K562 (cell line): Measurements from ENCODE around the gene HSD17B11. TPM values are rescaled to one million over a fixed set of nuclear protein-coding genes. Genes with fewer than 3 reads are reported as not detected.

ENCODE experiments used
- ATAC-seq: fragments of 200-7000 bp; cut with Tn5 transposase; 3 replicates; pipeline ENCODE4 v1.9.1; 2020; ENCODE audit warnings: moderate library complexity
- BruUV-seq: library from RNA; stranded (reverse); fragments of 400-500 nt; replicated peaks from 2 replicates; lab custom pipeline; 2021; lab: Mats Ljungman, UMichigan
- CTCF ChIA-PET: fragments of 300-600 bp; formaldehyde crosslinking; extraction: SDS; loops from one replicate; lab custom pipeline; 2021; ENCODE audit warnings: low intra/inter-chr PET ratio; lab: Yijun Ruan, JAX
- POLR2A ChIA-PET: fragments of 300-600, 350-650 bp; sonication (Branson Sonifier 250); formaldehyde crosslinking; extraction: SDS; loops from one replicate; lab custom pipeline; 2021; ENCODE audit warnings: antibody characterized with exemption, inconsistent platforms; lab: Yijun Ruan, JAX
- DNase-seq, 4 experiments: peaks; one replicate each; pipeline versions ENCODE4 v3.0.0 to v3.0.0-alpha.2; 2011 to 2018; ENCODE audit warnings: low spot score in 3 of 4, mixed read lengths in 3 of 4; ENCODE audit errors: extremely low read depth in 1 of 4
- FAIRE-seq: peaks from 2 replicates; lab custom pipeline; 2011; peaks lifted over from hg19 to GRCh38; lab: Jason Lieb, UNC
- H2AFZ ChIP-seq: 2 replicates; pipeline ENCODE4 v1.6.0; 2011; ENCODE audit warnings: low read depth, low read length, control low read depth, inconsistent platforms
- H3K27ac ChIP-seq: fragments of 200-600 bp; 3 replicates; pipeline ENCODE4 v1.8.0; 2011; ENCODE audit warnings: low read depth, mild to moderate bottlenecking, control low read depth, inconsistent platforms, low read length, moderate library complexity, mixed read lengths; ENCODE audit errors: extremely low read depth
- H3K27me3 ChIP-seq, 2 experiments: fragments of 300-600 bp in 1 of 2; 2 replicates in 1 of 2; 3 replicates in 1 of 2; pipeline versions ENCODE4 v1.6.0 to v1.8.0; 2011; ENCODE audit warnings: inconsistent platforms in 2 of 2, low read length in 2 of 2, mild to moderate bottlenecking in 1 of 2, mixed read lengths in 1 of 2, moderate library complexity in 1 of 2; ENCODE audit not compliant: control insufficient read depth in 2 of 2, insufficient read depth in 2 of 2
- H3K36me3 ChIP-seq: fragments of 300-600 bp; 3 replicates; pipeline ENCODE4 v1.8.0; 2011; ENCODE audit warnings: mild to moderate bottlenecking, low read length, inconsistent platforms; ENCODE audit not compliant: control insufficient read depth, insufficient read depth
- H3K4me1 ChIP-seq, 2 experiments: fragments of 200-600 bp in 1 of 2; replicated peaks in 1 of 2; 2 replicates in 1 of 2; 3 replicates in 1 of 2; pipeline versions ENCODE4 v1.5.1 to v1.8.0; 2011; ENCODE audit warnings: inconsistent platforms in 2 of 2, low read length in 2 of 2, mild to moderate bottlenecking in 1 of 2, mixed read lengths in 1 of 2, moderate library complexity in 1 of 2; ENCODE audit not compliant: control insufficient read depth in 2 of 2, insufficient read depth in 2 of 2
- H3K4me2 ChIP-seq: 2 replicates; pipeline ENCODE4 v1.6.1; 2011; ENCODE audit warnings: low read length, control low read depth, inconsistent platforms, mixed read lengths; ENCODE audit not compliant: insufficient read depth
- H3K4me3 ChIP-seq: fragments of 200-600 bp; sonication (generic), shearing (Covaris generic); 2 replicates; pipeline ENCODE4 v1.5.1; 2016; ENCODE audit warnings: control low read depth, inconsistent platforms
- H3K79me2 ChIP-seq: fragments of 200-600 bp; 3 replicates; pipeline ENCODE4 v1.8.0; 2011; ENCODE audit warnings: low read length, inconsistent platforms; ENCODE audit not compliant: control insufficient read depth, insufficient read depth
- H3K9ac ChIP-seq, 2 experiments: 2 replicates each; pipeline versions ENCODE4 v1.6.0 to v1.6.1; 2011; ENCODE audit warnings: low read depth in 2 of 2, low read length in 2 of 2, control low read depth in 1 of 2, inconsistent platforms in 1 of 2, mild to moderate bottlenecking in 1 of 2, mixed read lengths in 1 of 2; ENCODE audit not compliant: insufficient read depth in 1 of 2
- H3K9me1 ChIP-seq: one replicate; pipeline ENCODE4 v1.6.0; 2011; ENCODE audit warnings: inconsistent platforms, mild to moderate bottlenecking, low read length, moderate library complexity; ENCODE audit not compliant: control insufficient read depth, insufficient read depth
- H3K9me3 ChIP-seq: replicated peaks from 2 replicates; pipeline ENCODE4 v1.5.1; 2011; ENCODE audit warnings: low read depth, low read length, inconsistent platforms; ENCODE audit not compliant: control insufficient read depth, insufficient read depth
- H4K20me1 ChIP-seq: replicated peaks from 2 replicates; pipeline ENCODE4 v1.6.1; 2011; ENCODE audit warnings: low read length, inconsistent platforms, mixed read lengths; ENCODE audit not compliant: control insufficient read depth, insufficient read depth
- CBFA2T3 ChIP-seq: fragments of 450-650 bp; IDR thresholded peaks from 2 replicates; pipeline ENCODE4 v1.6.1; 2017
- ELF2 ChIP-seq: fragments of 250-450 bp; sonication (Bioruptor Pico); IDR thresholded peaks from 2 replicates; pipeline ENCODE4 v1.5.0; 2021; ENCODE audit warnings: mild to moderate bottlenecking
- ILK ChIP-seq: fragments of 450-650 bp; IDR thresholded peaks from 2 replicates; pipeline ENCODE4 v1.6.1; 2016; ENCODE audit warnings: missing genetic modification characterization, low read depth, mild to moderate bottlenecking, missing compliant biosample characterization, moderate library complexity, borderline replicate concordance
- MECOM ChIP-seq: fragments of 250-450 bp; sonication (Bioruptor Pico); IDR thresholded peaks from 2 replicates; pipeline ENCODE4 v1.8.0; 2022; ENCODE audit warnings: inconsistent platforms
- RAD51 ChIP-seq: fragments of 450-650 bp; IDR thresholded peaks from 2 replicates; pipeline ENCODE4 v1.7.1; 2016; ENCODE audit warnings: low read depth, mild to moderate bottlenecking, borderline replicate concordance
- RCOR1 ChIP-seq, 2 experiments: IDR thresholded peaks; 2 replicates each; pipeline ENCODE4 v1.6.1; 2012; ENCODE audit warnings: low read depth in 2 of 2, low read length in 2 of 2, borderline replicate concordance in 1 of 2, improper control_type of control experiment in 1 of 2
- SNIP1 ChIP-seq: fragments of 450-650 bp; IDR thresholded peaks from 2 replicates; pipeline ENCODE4 v1.7.1; 2017; ENCODE audit warnings: low read depth, mild to moderate bottlenecking
- SRSF9 ChIP-seq: fragments of 200-400 bp; formaldehyde crosslinking; IDR thresholded peaks from 2 replicates; pipeline ENCODE4 v1.6.1; 2017; ENCODE audit warnings: low read depth, low read length, borderline replicate concordance
- TAF15 ChIP-seq: fragments of 200-400 bp; formaldehyde crosslinking; IDR thresholded peaks from 2 replicates; pipeline ENCODE4 v1.6.1; 2017; ENCODE audit warnings: mild to moderate bottlenecking, low read depth, low read length, moderate library complexity
- TCFL5 ChIP-seq: fragments of 250-450 bp; sonication (Bioruptor Pico); conservative IDR thresholded peaks from 2 replicates; pipeline ENCODE4 v1.6.1; 2021; ENCODE audit warnings: mild to moderate bottlenecking, moderate library complexity, matching md5 sums
- TGIF2 ChIP-seq: sonication (generic); formaldehyde crosslinking; IDR thresholded peaks from 2 replicates; pipeline ENCODE4 v1.8.1; 2022; ENCODE audit warnings: mild to moderate bottlenecking, missing genetic modification reagents, moderate library complexity
- ZNF217 ChIP-seq: sonication (generic); formaldehyde crosslinking; IDR thresholded peaks from 2 replicates; pipeline ENCODE4 v1.8.0; 2022; ENCODE audit warnings: mild to moderate bottlenecking, missing genetic modification reagents
- ZNF764 ChIP-seq: fragments of 250-450 bp; sonication (Bioruptor Pico); IDR thresholded peaks from 2 replicates; pipeline ENCODE4 v1.4.0; 2020; ENCODE audit warnings: low read depth, mild to moderate bottlenecking, moderate library complexity
- WGBS: fragments of 100-300 bp; shearing (Covaris generic); methylation state at CpG from one replicate; pipeline ENCODE4 v1.1.6; 2016; ENCODE audit warnings: low coverage, mixed read lengths; ENCODE audit not compliant: insufficient coverage; ENCODE audit errors: missing lambda C conversion rate; 5-methylcytosine and 5-hydroxymethylcytosine counted together
- in situ Hi-C: fragments of 300-500 bp; cut with MboI; formaldehyde crosslinking; loops from 4 replicates; pipeline ENCODE4 v1.15.0; 2018; ENCODE audit warnings: inconsistent platforms, mixed read lengths
- intact Hi-C: fragments of 100-400 bp; cut with micrococcal nuclease; formaldehyde crosslinking; loops from 2 replicates; pipeline ENCODE4 v1.14.2; 2022
- polyA plus RNA-seq, 8 experiments: library from polyadenylated mRNA; depleted of rRNA in 4 of 8; stranded (reverse) in 5 of 8; unstranded in 3 of 8; fragments of >200 nt; fragmentation: Nextera tagmentation in 2 of 8; fragmentation: Illumina TruSeq in 1 of 8; extraction: Ambion mirVana in 2 of 8; extraction: Trizol in 1 of 8; gene quantifications; 2 replicates each; pipeline versions ENCODE4 v1.2.1 to v1.2.3, GENCODE V29; 2011 to 2014; ENCODE audit warnings: inconsistent platforms in 1 of 8, missing spikeins in 1 of 8
- total RNA-seq, 7 experiments: library from RNA; depleted of rRNA in 6 of 7; stranded (reverse); fragments of >200 nt in 6 of 7; fragmentation: Illumina TruSeq in 2 of 7; extraction: Trizol in 2 of 7; gene quantifications; 2 replicates each; pipeline versions ENCODE4 v1.2.1 to v1.2.3, GENCODE V29; 2011 to 2021; ENCODE audit warnings: low replicate concordance in 1 of 7
- TF ChIP-seq, protein P1 (sequence below): fragments of 450-650 bp; IDR thresholded peaks from 2 replicates; pipeline ENCODE4 v1.7.0; 2016; ENCODE audit warnings: borderline replicate concordance
- TF ChIP-seq, protein P2 (sequence below): IDR thresholded peaks from 2 replicates; pipeline ENCODE4 v1.6.1; 2011; ENCODE audit not compliant: insufficient read length; ENCODE audit errors: extremely low read depth
- TF ChIP-seq, protein P3 (sequence below): fragments of 450-650 bp; formaldehyde crosslinking; IDR thresholded peaks from 2 replicates; pipeline ENCODE4 v1.4.0; 2022; ENCODE audit warnings: missing genetic modification characterization
- TF ChIP-seq, protein P4 (sequence below): sonication (generic); formaldehyde crosslinking; IDR thresholded peaks from 2 replicates; pipeline ENCODE4 v1.8.0; 2022; ENCODE audit warnings: mild to moderate bottlenecking, missing genetic modification reagents
- TF ChIP-seq, protein P5 (sequence below): sonication (generic); formaldehyde crosslinking; IDR thresholded peaks from 2 replicates; pipeline ENCODE4 v1.9.0; 2022; ENCODE audit warnings: mild to moderate bottlenecking, missing genetic modification reagents

The HSD17B11 gene
- total and polyA plus RNA-seq, 9 of the 15 experiments (the other 6 are each of a cell fraction or from before 2014, with no cell fraction given), result 26.0 to 108 (median 81.0) TPM

DNA sequence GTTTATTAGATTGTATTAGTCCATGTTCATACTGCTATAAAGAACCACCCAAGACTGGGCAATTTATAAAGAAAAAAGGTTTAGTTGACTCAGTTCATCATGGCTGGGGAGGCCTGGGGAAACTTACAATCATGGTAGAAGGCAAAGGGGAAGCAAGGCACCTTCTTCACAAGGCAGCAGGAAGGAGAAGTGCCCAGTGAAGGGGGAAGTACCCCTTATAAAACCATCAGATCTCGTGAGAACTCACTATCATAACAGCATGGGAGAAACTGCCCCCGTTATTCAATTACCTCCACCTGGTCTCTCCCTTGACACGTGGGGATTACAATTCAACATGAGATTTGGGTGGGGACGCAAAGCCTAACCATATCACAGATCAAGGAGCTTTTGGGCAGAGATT, 60.2 kb downstream of the HSD17B11 start (continued):
- TF ChIP-seq, protein P1, sequence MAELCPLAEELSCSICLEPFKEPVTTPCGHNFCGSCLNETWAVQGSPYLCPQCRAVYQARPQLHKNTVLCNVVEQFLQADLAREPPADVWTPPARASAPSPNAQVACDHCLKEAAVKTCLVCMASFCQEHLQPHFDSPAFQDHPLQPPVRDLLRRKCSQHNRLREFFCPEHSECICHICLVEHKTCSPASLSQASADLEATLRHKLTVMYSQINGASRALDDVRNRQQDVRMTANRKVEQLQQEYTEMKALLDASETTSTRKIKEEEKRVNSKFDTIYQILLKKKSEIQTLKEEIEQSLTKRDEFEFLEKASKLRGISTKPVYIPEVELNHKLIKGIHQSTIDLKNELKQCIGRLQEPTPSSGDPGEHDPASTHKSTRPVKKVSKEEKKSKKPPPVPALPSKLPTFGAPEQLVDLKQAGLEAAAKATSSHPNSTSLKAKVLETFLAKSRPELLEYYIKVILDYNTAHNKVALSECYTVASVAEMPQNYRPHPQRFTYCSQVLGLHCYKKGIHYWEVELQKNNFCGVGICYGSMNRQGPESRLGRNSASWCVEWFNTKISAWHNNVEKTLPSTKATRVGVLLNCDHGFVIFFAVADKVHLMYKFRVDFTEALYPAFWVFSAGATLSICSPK, result no peak
- TF ChIP-seq, protein P2, sequence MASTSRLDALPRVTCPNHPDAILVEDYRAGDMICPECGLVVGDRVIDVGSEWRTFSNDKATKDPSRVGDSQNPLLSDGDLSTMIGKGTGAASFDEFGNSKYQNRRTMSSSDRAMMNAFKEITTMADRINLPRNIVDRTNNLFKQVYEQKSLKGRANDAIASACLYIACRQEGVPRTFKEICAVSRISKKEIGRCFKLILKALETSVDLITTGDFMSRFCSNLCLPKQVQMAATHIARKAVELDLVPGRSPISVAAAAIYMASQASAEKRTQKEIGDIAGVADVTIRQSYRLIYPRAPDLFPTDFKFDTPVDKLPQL, result no peak
- TF ChIP-seq, protein P3, sequence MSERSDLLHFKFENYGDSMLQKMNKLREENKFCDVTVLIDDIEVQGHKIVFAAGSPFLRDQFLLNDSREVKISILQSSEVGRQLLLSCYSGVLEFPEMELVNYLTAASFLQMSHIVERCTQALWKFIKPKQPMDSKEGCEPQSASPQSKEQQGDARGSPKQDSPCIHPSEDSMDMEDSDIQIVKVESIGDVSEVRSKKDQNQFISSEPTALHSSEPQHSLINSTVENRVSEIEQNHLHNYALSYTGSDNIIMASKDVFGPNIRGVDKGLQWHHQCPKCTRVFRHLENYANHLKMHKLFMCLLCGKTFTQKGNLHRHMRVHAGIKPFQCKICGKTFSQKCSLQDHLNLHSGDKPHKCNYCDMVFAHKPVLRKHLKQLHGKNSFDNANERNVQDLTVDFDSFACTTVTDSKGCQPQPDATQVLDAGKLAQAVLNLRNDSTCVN (CRISPR knock-in tag), result no peak
- no peak for TF ChIP-seq ZNF764

DNA sequence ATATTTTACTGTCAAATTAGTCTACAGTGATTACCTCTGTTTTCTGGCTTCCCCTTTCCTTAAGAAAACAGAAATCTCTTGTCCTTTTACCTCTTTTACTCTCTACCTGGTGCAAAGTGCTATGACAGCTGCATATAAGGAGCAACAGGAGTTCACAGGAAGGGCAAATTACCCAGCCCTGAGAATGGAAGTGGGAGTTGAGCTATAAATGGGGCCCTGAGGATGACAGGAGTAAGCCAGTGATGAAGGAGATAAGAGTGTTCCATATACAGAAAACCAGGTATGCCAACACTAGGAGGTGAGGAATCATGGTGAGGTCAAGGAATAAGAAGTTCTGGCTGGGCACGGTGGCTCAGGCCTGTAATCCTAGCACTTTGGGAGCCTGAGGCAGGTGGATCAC, 63.9 kb downstream of the HSD17B11 start:
- in situ Hi-C loops, result no loop called here
- Histone ChIP-seq H3K9me1 (no peaks in the 10 kb centered on the region), H4K20me1 (no peaks in the 10 kb centered on the region), H3K79me2 (no peaks in the 10 kb centered on the region), H3K36me3 (no peaks in the 10 kb centered on the region), H3K9me3 (no peaks in the 10 kb centered on the region), H3K27ac (no peak overlapping the region), H3K4me3 (no peak overlapping the region), H3K27me3 (no peaks in the 10 kb centered on the region), H3K9ac (no peak overlapping the region), H3K4me1 (no peaks in the 10 kb centered on the region), H3K4me2 (no peak overlapping the region), H2AFZ (no peak overlapping the region)
- ATAC-seq, result no peak
- no peak for DNase-seq
- no peak for FAIRE-seq
- CTCF ChIA-PET, result no interaction called here
- intact Hi-C loops, result no loop called here
- 13% methylated on average over 1 of the region's 1 CpG for WGBS
- POLR2A ChIA-PET, result no interaction called here
- BruUV-seq, result no TSS peak
- TF ChIP-seq SNIP1, result no peak
- no peak for TF ChIP-seq TCFL5 (CRISPR knock-in tag)
- TF ChIP-seq TAF15, result no peak
- no peak for TF ChIP-seq ZNF217
- TF ChIP-seq CBFA2T3, result no peak
- TF ChIP-seq, protein P4, sequence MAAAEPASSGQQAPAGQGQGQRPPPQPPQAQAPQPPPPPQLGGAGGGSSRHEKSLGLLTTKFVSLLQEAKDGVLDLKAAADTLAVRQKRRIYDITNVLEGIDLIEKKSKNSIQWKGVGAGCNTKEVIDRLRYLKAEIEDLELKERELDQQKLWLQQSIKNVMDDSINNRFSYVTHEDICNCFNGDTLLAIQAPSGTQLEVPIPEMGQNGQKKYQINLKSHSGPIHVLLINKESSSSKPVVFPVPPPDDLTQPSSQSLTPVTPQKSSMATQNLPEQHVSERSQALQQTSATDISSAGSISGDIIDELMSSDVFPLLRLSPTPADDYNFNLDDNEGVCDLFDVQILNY (CRISPR knock-in tag), result no peak
- TF ChIP-seq, protein P5, sequence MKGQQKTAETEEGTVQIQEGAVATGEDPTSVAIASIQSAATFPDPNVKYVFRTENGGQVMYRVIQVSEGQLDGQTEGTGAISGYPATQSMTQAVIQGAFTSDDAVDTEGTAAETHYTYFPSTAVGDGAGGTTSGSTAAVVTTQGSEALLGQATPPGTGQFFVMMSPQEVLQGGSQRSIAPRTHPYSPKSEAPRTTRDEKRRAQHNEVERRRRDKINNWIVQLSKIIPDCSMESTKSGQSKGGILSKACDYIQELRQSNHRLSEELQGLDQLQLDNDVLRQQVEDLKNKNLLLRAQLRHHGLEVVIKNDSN (CRISPR knock-in tag), result no peak
- TF ChIP-seq RAD51, result no peak
- TF ChIP-seq RCOR1 (IDR thresholded peaks at IDR 0.05; ENCODE audit: borderline replicate concordance in 1 of 2, low read depth in 2 of 2, low read length in 2 of 2), result no peak
- TF ChIP-seq TGIF2 (CRISPR knock-in tag), result no peak
- TF ChIP-seq MECOM (CRISPR knock-in tag), result no peak
- no peak for TF ChIP-seq ELF2
- no peak for TF ChIP-seq ILK
- TF ChIP-seq SRSF9, result no peak
